ENCODE measurements around the gene PRKCE. TPM values are rescaled to one million over a fixed set of nuclear protein-coding genes. Genes with fewer than 3 reads are reported as not detected.

Gene PRKCE
- total RNA-seq, 1 experiment from 2014 or later: 14.8 TPM

GRCh38 chr2:45728458-45728942, 77.0 kb downstream of the PRKCE start:
- Histone ChIP-seq H3K9me3 (ENCODE audit: control insufficient read depth in 1 of 2, insufficient read depth in 1 of 2, low read depth in 1 of 2, low read length in 2 of 2) (no peaks in the 10 kb centered on the region), H2AFZ (ENCODE audit: low read depth, low read length, poor library complexity, severe bottlenecking) (no peak overlapping the region), H3K79me2 (ENCODE audit: insufficient read depth, low read length) (no peaks in the 10 kb centered on the region), H3K4me1 (ENCODE audit: control insufficient read depth in 1 of 2, insufficient read depth in 2 of 2, low read length in 2 of 2) (no peaks in the 10 kb centered on the region), H3K27ac (ENCODE audit: low read depth, low read length) (no peak overlapping the region), H3K4me2 (ENCODE audit: low read length) (no peak overlapping the region), H3K9me2 (ENCODE audit: insufficient read depth) (no peaks in the 10 kb centered on the region), H4K20me1 (ENCODE audit: insufficient read depth) (no peaks in the 10 kb centered on the region; the same call in 1 of the 2 replicates), H3K4me3 (replicated peaks in 1 of 2; ENCODE audit: low read depth in 1 of 2, low read length in 2 of 2) (no peak overlapping the region), H3K9ac (ENCODE audit: low read length) (no peak overlapping the region), H3K36me3 (ENCODE audit: control insufficient read depth in 1 of 2, insufficient read depth in 2 of 2, low read length in 2 of 2) (no peaks in the 10 kb centered on the region), H3K27me3 (ENCODE audit: insufficient read depth, low read length) (no peaks in the 10 kb centered on the region)
- ChIA-PET CTCF (no interaction called here), POLR2A (no interaction called here), RAD21 (ENCODE audit: low non-redundant PET in 1 of 2, low total read pairs in 2 of 2, uncharacterized antibody in 2 of 2, unreplicated experiment in 2 of 2) (no interaction called here)
- intact Hi-C loops (cut with micrococcal nuclease): loop anchor here (5.0 kb wide), 1 partner anchor 86 kb away; no protein-coding TSS in a partner anchor
- no peak for ATAC-seq
- BruUV-seq (replicated peaks): no TSS peak
- no peak for DNase-seq (ENCODE audit: low read depth, low spot score)
- TF ChIP-seq JUND (IDR thresholded peaks at IDR 0.05) (no peak), CEBPB (IDR thresholded peaks at IDR 0.05; ENCODE audit: low read depth) (no peak), YY1 (IDR thresholded peaks at IDR 0.05; ENCODE audit: extremely low read depth, insufficient replicate concordance, low read depth, low read length) (no peak), SRF (IDR thresholded peaks at IDR 0.05; ENCODE audit: low read depth) (no peak), ELF1 (IDR thresholded peaks at IDR 0.05; ENCODE audit: borderline replicate concordance, low read depth) (no peak), ZFX (IDR thresholded peaks at IDR 0.05) (no peak), POLR2A (IDR thresholded peaks at IDR 0.05; ENCODE audit: borderline replicate concordance, extremely low read depth, insufficient read depth, insufficient read length) (no peak), CTCF (IDR thresholded peaks at IDR 0.05 in 2 of 3, conservative IDR thresholded peaks at IDR 0.05 in 1 of 3; ENCODE audit: borderline replicate concordance in 1 of 3, insufficient read depth in 1 of 3, low read depth in 2 of 3, low read length in 2 of 3) (no peak), RAD21 (IDR thresholded peaks at IDR 0.05; ENCODE audit: low read depth) (no peak), SIN3A (IDR thresholded peaks at IDR 0.05; ENCODE audit: low read depth) (no peak), REST (IDR thresholded peaks at IDR 0.05; ENCODE audit: low read depth) (no peak), EGR1 (IDR thresholded peaks at IDR 0.05; ENCODE audit: low read depth) (no peak), SP1 (IDR thresholded peaks at IDR 0.05; ENCODE audit: low read depth) (no peak), ZNF274 (IDR thresholded peaks at IDR 0.05; ENCODE audit: low read depth, low read length) (no peak), POLR2AphosphoS5 (IDR thresholded peaks at IDR 0.05; ENCODE audit: low read depth, low read length) (no peak), TCF7L2 (IDR thresholded peaks at IDR 0.05; ENCODE audit: borderline replicate concordance, extremely low read depth, insufficient read depth, insufficient read length) (no peak), EZH2 (IDR thresholded peaks at IDR 0.05) (no peak)
